H1 (cell line): ENCODE measurements around the gene STX4. TPM values are rescaled to one million over a fixed set of nuclear protein-coding genes. Genes with fewer than 3 reads are reported as not detected.

ENCODE experiments used
- CTCF ChIA-PET: fragments of 300-600 bp; sonication (Branson Sonifier 250); formaldehyde crosslinking; loops from one replicate; lab custom pipeline; 2021; ENCODE audit not compliant: partially characterized antibody; lab: Charles Lee
- POLR2A ChIA-PET: fragments of 300-600 bp; sonication (Branson Sonifier 250); formaldehyde crosslinking; loops from one replicate; lab custom pipeline; 2021; ENCODE audit warnings: inconsistent platforms; ENCODE audit not compliant: partially characterized antibody; lab: Charles Lee
- DNase-seq, 2 experiments: peaks; one replicate each; pipeline versions ENCODE4 v3.0.0 to v3.0.0-alpha.2; 2010 to 2022; ENCODE audit warnings: low spot score in 2 of 2, low read depth in 1 of 2, mixed read lengths in 1 of 2
- FAIRE-seq: peaks from 2 replicates; lab custom pipeline; 2011; peaks lifted over from hg19 to GRCh38; lab: Jason Lieb, UNC
- H2AFZ ChIP-seq: 2 replicates; pipeline ENCODE4 v1.8.1; 2012; ENCODE audit warnings: low read length, inconsistent platforms
- H2AK5ac ChIP-seq: 2 replicates; pipeline ENCODE4 v1.6.1; 2013; ENCODE audit warnings: low read depth, low read length
- H2BK120ac ChIP-seq: replicated peaks from 2 replicates; pipeline ENCODE3; 2013; ENCODE audit warnings: low read depth, low read length, inconsistent platforms
- H2BK12ac ChIP-seq: 2 replicates; pipeline ENCODE4 v1.6.1; 2013; ENCODE audit warnings: low read depth, low read length
- H2BK15ac ChIP-seq: 2 replicates; pipeline ENCODE4 v1.6.1; 2013; ENCODE audit warnings: low read length
- H2BK20ac ChIP-seq: 2 replicates; pipeline ENCODE4 v1.6.1; 2013; ENCODE audit warnings: low read length
- H2BK5ac ChIP-seq: 2 replicates; pipeline ENCODE4 v1.6.1; 2013; ENCODE audit warnings: low read depth, low read length
- H3K14ac ChIP-seq: 2 replicates; pipeline ENCODE4 v1.6.1; 2013; ENCODE audit warnings: inconsistent platforms; ENCODE audit not compliant: insufficient read length
- H3K18ac ChIP-seq: 2 replicates; pipeline ENCODE4 v1.6.1; 2013; ENCODE audit warnings: low read length; ENCODE audit errors: extremely low read depth
- H3K23ac ChIP-seq: 2 replicates; pipeline ENCODE4 v1.6.1; 2013; ENCODE audit warnings: inconsistent platforms; ENCODE audit not compliant: insufficient read length
- H3K23me2 ChIP-seq: 2 replicates; pipeline ENCODE4 v1.6.1; 2013; ENCODE audit warnings: low read depth, low read length
- H3K27ac ChIP-seq: 2 replicates; pipeline ENCODE4 v1.6.1; 2011; ENCODE audit warnings: low read depth, low read length, inconsistent platforms
- H3K27me3 ChIP-seq, 4 experiments: replicated peaks in 1 of 4; 1 replicate in 1 of 4; 2 replicates in 3 of 4; pipeline versions ENCODE4 v1.6.1 to v1.8.1; 2011 to 2013; ENCODE audit warnings: low read length in 3 of 4, mild to moderate bottlenecking in 3 of 4, inconsistent platforms in 2 of 4, mixed read lengths in 2 of 4, moderate library complexity in 1 of 4; ENCODE audit not compliant: control insufficient read depth in 3 of 4, insufficient read depth in 3 of 4; ENCODE audit errors: extremely low read depth in 1 of 4
- H3K36me3 ChIP-seq, 4 experiments: 2 replicates each; pipeline versions ENCODE4 v1.6.1 to v1.8.1; 2011 to 2013; ENCODE audit warnings: mild to moderate bottlenecking in 4 of 4, low read length in 3 of 4, moderate library complexity in 2 of 4, control low read depth in 1 of 4, inconsistent platforms in 1 of 4; ENCODE audit not compliant: insufficient read depth in 4 of 4, control insufficient read depth in 2 of 4
- H3K4ac ChIP-seq: replicated peaks from 2 replicates; pipeline ENCODE3; 2013; ENCODE audit warnings: low read length, low read depth, mixed read lengths, inconsistent platforms; ENCODE audit not compliant: insufficient read length
- H3K4me1 ChIP-seq, 4 experiments: replicated peaks in 1 of 4; 1 replicate in 1 of 4; 2 replicates in 3 of 4; pipeline versions ENCODE4 v1.6.1 to v1.8.1; 2011 to 2013; ENCODE audit warnings: low read length in 3 of 4, inconsistent platforms in 2 of 4, mixed read lengths in 1 of 4; ENCODE audit not compliant: insufficient read depth in 4 of 4, control insufficient read depth in 3 of 4
- H3K4me2 ChIP-seq, 2 experiments: 2 replicates each; pipeline versions ENCODE4 v1.6.1 to v1.8.1; 2011 to 2013; ENCODE audit warnings: low read depth in 2 of 2, low read length in 2 of 2, control low read depth in 1 of 2, inconsistent platforms in 1 of 2, mild to moderate bottlenecking in 1 of 2; ENCODE audit not compliant: insufficient read depth in 1 of 2
- H3K4me3 ChIP-seq, 4 experiments: fragments of 200-600, 300-600 bp in 1 of 4; sonication (generic), shearing (Covaris generic), sonication (Bioruptor Twin) in 1 of 4; 2 replicates each; pipeline versions ENCODE4 v1.5.1 to v1.8.1; 2011 to 2016; ENCODE audit warnings: low read length in 4 of 4, low read depth in 3 of 4, control low read depth in 2 of 4, inconsistent platforms in 2 of 4, mild to moderate bottlenecking in 2 of 4, mixed read lengths in 1 of 4, moderate library complexity in 1 of 4; ENCODE audit not compliant: insufficient read depth in 2 of 4; ENCODE audit errors: extremely low read depth in 1 of 4
- H3K56ac ChIP-seq: replicated peaks from 2 replicates; pipeline ENCODE3; 2013; ENCODE audit warnings: low read depth, mild to moderate bottlenecking, mixed read lengths, low read length, inconsistent platforms; ENCODE audit not compliant: insufficient read length
- H3K79me1 ChIP-seq: 2 replicates; pipeline ENCODE4 v1.6.1; 2013; ENCODE audit warnings: low read depth, low read length, control low read depth
- H3K79me2 ChIP-seq, 2 experiments: 2 replicates each; pipeline versions ENCODE4 v1.6.1 to v1.8.1; 2012 to 2013; ENCODE audit warnings: low read length in 2 of 2, mild to moderate bottlenecking in 2 of 2, inconsistent platforms in 1 of 2; ENCODE audit not compliant: insufficient read depth in 2 of 2, control insufficient read depth in 1 of 2
- H3K9ac ChIP-seq, 4 experiments: replicated peaks in 1 of 4; 1 replicate in 1 of 4; 2 replicates in 3 of 4; pipeline versions ENCODE4 v1.6.1 to v1.8.1; 2011 to 2013; ENCODE audit warnings: low read depth in 3 of 4, low read length in 3 of 4, control low read depth in 2 of 4, mild to moderate bottlenecking in 2 of 4, moderate library complexity in 2 of 4, inconsistent platforms in 1 of 4; ENCODE audit errors: extremely low read depth in 1 of 4
- H3K9me3 ChIP-seq, 2 experiments: 2 replicates each; pipeline versions ENCODE4 v1.6.1 to v1.8.1; 2012 to 2013; ENCODE audit warnings: mild to moderate bottlenecking in 2 of 2, moderate library complexity in 2 of 2, control low read depth in 1 of 2, inconsistent platforms in 1 of 2, low read depth in 1 of 2, low read length in 1 of 2, mixed read lengths in 1 of 2; ENCODE audit not compliant: insufficient read depth in 2 of 2
- H4K20me1 ChIP-seq, 2 experiments: replicated peaks in 1 of 2; 2 replicates each; pipeline versions ENCODE3 to v1.8.1; 2011 to 2013; ENCODE audit warnings: inconsistent platforms in 2 of 2, low read length in 2 of 2, mild to moderate bottlenecking in 1 of 2; ENCODE audit not compliant: insufficient read depth in 2 of 2, control insufficient read depth in 1 of 2
- H4K5ac ChIP-seq: 2 replicates; pipeline ENCODE4 v1.6.1; 2013; ENCODE audit warnings: low read length, low read depth, mixed read lengths, inconsistent platforms; ENCODE audit not compliant: insufficient read length
- H4K8ac ChIP-seq: 2 replicates; pipeline ENCODE4 v1.8.0; 2013; ENCODE audit warnings: mild to moderate bottlenecking, moderate library complexity, low read length, inconsistent platforms; ENCODE audit not compliant: insufficient read depth; ENCODE audit errors: extremely low read depth
- H4K91ac ChIP-seq: replicated peaks from 2 replicates; pipeline ENCODE3; 2013; ENCODE audit warnings: low read length, mixed read lengths, inconsistent platforms; ENCODE audit not compliant: insufficient read length
- BCL11A ChIP-seq, 2 experiments: IDR thresholded peaks; one replicate each; pipeline ENCODE4 v1.6.1; 2011; ENCODE audit warnings: low read depth in 2 of 2, low read length in 2 of 2, mild to moderate bottlenecking in 2 of 2
- CBX5 ChIP-seq: fragments of 300-800, 300-1000 bp; sonication (generic); IDR thresholded peaks from 2 replicates; pipeline ENCODE4 v1.7.1; 2016; ENCODE audit warnings: antibody characterized with exemption, low read length, low read depth
- E2F6 ChIP-seq: IDR thresholded peaks from 2 replicates; pipeline ENCODE4 v1.6.1; 2012; ENCODE audit warnings: inconsistent platforms
- KDM1A ChIP-seq: fragments of 200-600, 300-600 bp; sonication (generic); IDR thresholded peaks from 2 replicates; pipeline ENCODE4 v1.7.1; 2016; ENCODE audit warnings: mild to moderate bottlenecking, low read length, borderline replicate concordance
- PHF8 ChIP-seq: fragments of 200-600 bp; sonication (generic); conservative IDR thresholded peaks from 2 replicates; pipeline ENCODE4 v1.7.1; 2012; ENCODE audit warnings: low read depth, mild to moderate bottlenecking, inconsistent platforms, low read length, moderate library complexity
- POLR2AphosphoS5 ChIP-seq: IDR thresholded peaks from 2 replicates; pipeline ENCODE4 v1.6.1; 2011; ENCODE audit warnings: low read depth, low read length
- RBBP5 ChIP-seq: IDR thresholded peaks from 2 replicates; pipeline ENCODE4 v1.7.1; 2012; ENCODE audit warnings: low read depth, mild to moderate bottlenecking, inconsistent platforms, low read length, moderate library complexity, borderline replicate concordance
- RXRA ChIP-seq: IDR thresholded peaks from 2 replicates; pipeline ENCODE4 v1.6.1; 2011; ENCODE audit warnings: low read depth, mild to moderate bottlenecking, low read length, moderate library complexity; ENCODE audit not compliant: insufficient read depth
- SIN3A ChIP-seq, 2 experiments: IDR thresholded peaks in 1 of 2; conservative IDR thresholded peaks in 1 of 2; 2 replicates each; pipeline ENCODE4 v1.6.1; 2011 to 2012; ENCODE audit warnings: low read length in 2 of 2, improper control_type of control experiment in 1 of 2, low read depth in 1 of 2, mild to moderate bottlenecking in 1 of 2
- SIRT6 ChIP-seq: IDR thresholded peaks from one replicate; pipeline ENCODE4 v1.7.1; 2012; ENCODE audit warnings: low read length, inconsistent platforms
- TAF1 ChIP-seq: IDR thresholded peaks from 2 replicates; pipeline ENCODE4 v1.6.1; 2011; ENCODE audit warnings: mild to moderate bottlenecking, low read depth, low read length
- TBP ChIP-seq: IDR thresholded peaks from 2 replicates; pipeline ENCODE4 v1.6.1; 2011; ENCODE audit warnings: low read depth, low read length, improper control_type of control experiment
- WGBS, 2 experiments: shearing (Covaris generic) in 1 of 2; methylation state at CpG; one replicate each; pipeline versions ENCODE4 v1.1.6 to v1.1.7; 2013 to 2015; ENCODE audit warnings: low lambda C conversion rate in 2 of 2, mixed read lengths in 2 of 2, inconsistent platforms in 1 of 2, low coverage in 1 of 2, missing lambda C conversion rate in 1 of 2; ENCODE audit not compliant: insufficient replicate concordance in 2 of 2, insufficient coverage in 1 of 2, insufficient read length in 1 of 2; ENCODE audit errors: extremely low coverage in 1 of 2, missing lambda C conversion rate in 1 of 2; 5-methylcytosine and 5-hydroxymethylcytosine counted together
- polyA plus RNA-seq, 7 experiments: library from polyadenylated mRNA; depleted of rRNA in 3 of 7; stranded (reverse) in 5 of 7; unstranded in 2 of 7; fragments of >200 nt in 5 of 7; fragments of 200-250 nt in 2 of 7; gene quantifications; 1 replicate in 5 of 7; 2 replicates in 1 of 7; 4 replicates in 1 of 7; pipeline versions ENCODE4 v1.2.1 to v1.2.3, GENCODE V29; 2011 to 2013; ENCODE audit warnings: missing spikeins in 2 of 7, mixed read lengths in 2 of 7
- total RNA-seq: library from RNA; stranded (reverse); fragmentation: NEBNext Ultra II Directional; extraction: Animal tissue kit (Norgen Biotek cat#: 25700); gene quantifications from 2 replicates; pipeline ENCODE4 v1.2.1, GENCODE V29; 2021

Gene STX4
- total and polyA plus RNA-seq, 2 of the 8 experiments (the other 6 are each of a cell fraction or from before 2014, with no cell fraction given): 25.8 to 32.3 TPM

- no peak overlapping the region for H4K8ac ChIP-seq
- WGBS, 2 experiments: 89% methylated on average over 3 of the region's 4 CpGs; no CpG with 5 or more reads in 1 of the 2 experiments
- H2BK12ac ChIP-seq: no peak overlapping the region
- ChIA-PET CTCF (interaction anchor here (1.0 to 1.8 kb wide), 4 partner anchors 12 to 830 kb away, joined by 3 to 7 read pairs (median 3); partner anchors contain the start of gene ZNF267), POLR2A (interaction anchor here (0.5 to 3.2 kb wide), 5 partner anchors 8 to 249 kb away, joined by 3 to 15 read pairs (median 3); partner anchors contain the start of gene VKORC1)
- no peak overlapping the region for H3K9ac ChIP-seq
- H2BK120ac ChIP-seq: no peak overlapping the region
- peaks cover 2% of the 10 kb centered on the region; the same call in 1 of the 2 replicates for H3K23me2 ChIP-seq
- H3K79me2 ChIP-seq: no peaks in the 10 kb centered on the region
- H2BK20ac ChIP-seq: no peak overlapping the region
- H3K18ac ChIP-seq: no peak overlapping the region
- H3K36me3 ChIP-seq: peaks cover 0 to 7% (median 0%) of the 10 kb centered on the region in 4 experiments; a peak in 1 of 8 replicates
- no peaks in the 10 kb centered on the region for H3K27me3 ChIP-seq
- peaks cover 0 to 3% (median 0%) of the 10 kb centered on the region in 4 experiments; a peak in 3 of 7 replicates for H3K4me1 ChIP-seq
- H3K23ac ChIP-seq: no peak overlapping the region
- H3K9me3 ChIP-seq: no peaks in the 10 kb centered on the region
- no peak overlapping the region for H2AFZ ChIP-seq
- no peak overlapping the region for H2BK5ac ChIP-seq
- no peak for DNase-seq
- H3K79me1 ChIP-seq: no peaks in the 10 kb centered on the region; the same call in 1 of the 2 replicates
- H3K4me3 ChIP-seq: no peak overlapping the region
- no peak overlapping the region for H2AK5ac ChIP-seq
- no peaks in the 10 kb centered on the region for H4K20me1 ChIP-seq
- H4K5ac ChIP-seq: no peak overlapping the region
- H3K14ac ChIP-seq: no peak overlapping the region
- H2BK15ac ChIP-seq: no peak overlapping the region
- no peak overlapping the region for H3K4ac ChIP-seq
- H3K56ac ChIP-seq: no peak overlapping the region
- no peak overlapping the region for H4K91ac ChIP-seq
- no peak overlapping the region; a peak in 1 of 4 replicates for H3K4me2 ChIP-seq
- H3K27ac ChIP-seq: no peak overlapping the region
- FAIRE-seq: no peak
- no peak for TF ChIP-seq POLR2AphosphoS5
- no peak for TF ChIP-seq KDM1A
- TF ChIP-seq PHF8: no peak
- TF ChIP-seq TBP: no peak
- no peak for TF ChIP-seq CBX5
- TF ChIP-seq TAF1: no peak
- no peak for TF ChIP-seq SIN3A (conservative IDR thresholded peaks at IDR 0.05 in 1 of 2, IDR thresholded peaks at IDR 0.05 in 1 of 2; ENCODE audit: low read depth in 1 of 2, low read length in 2 of 2)
- TF ChIP-seq RXRA: no peak
- TF ChIP-seq E2F6: no peak
- no peak for TF ChIP-seq SIRT6
- TF ChIP-seq RBBP5: no peak
- no peak for TF ChIP-seq BCL11A (IDR thresholded peaks at IDR 0.05; ENCODE audit: low read depth in 2 of 2, low read length in 2 of 2)
Observed at GRCh38 chr16:31043898-31044481, 10.6 kb downstream of the STX4 start.
